Colonic mucosa (tissue), 4 donors: ENCODE measurements around the gene CDC27. TPM values are rescaled to one million over a fixed set of nuclear protein-coding genes. Genes with fewer than 3 reads are reported as not detected.
"Not testable (repeated sequence)": the region's sequence is repeated elsewhere in the genome, so short reads cannot be mapped to it uniquely, and the experiment has no call there.

ENCODE experiments used
- DNase-seq: peaks from one replicate; pipeline ENCODE4 v3.0.0-alpha.2; 2020
- H3K27ac ChIP-seq: fragments of 200-600 bp; one replicate; pipeline ENCODE4 v1.8.0; 2021
- H3K27me3 ChIP-seq: fragments of 200-600 bp; one replicate; pipeline ENCODE4 v1.8.0; 2021
- H3K36me3 ChIP-seq: fragments of 200-600 bp; one replicate; pipeline ENCODE4 v1.8.0; 2021
- H3K4me1 ChIP-seq: fragments of 200-600 bp; one replicate; pipeline ENCODE4 v1.8.0; 2021; ENCODE audit warnings: mild to moderate bottlenecking
- H3K4me3 ChIP-seq: fragments of 200-600 bp; one replicate; pipeline ENCODE4 v1.8.0; 2021
- H3K9ac ChIP-seq, 2 donors: one replicate each; pipeline ENCODE4 v1.7.0; 2013; ENCODE audit warnings: control low read depth in 2 of 2, low read depth in 2 of 2, low read length in 2 of 2
- H3K9me3 ChIP-seq: fragments of 200-600 bp; one replicate; pipeline ENCODE4 v1.8.0; 2021
- intact Hi-C: fragments of 100-400 bp; cut with DNase I; formaldehyde crosslinking; loops from one replicate; pipeline ENCODE4 v1.14.1; 2022
- total RNA-seq, 2 donors: library from RNA; stranded (reverse); fragmentation: NEBNext Ultra II Directional in 1 of 2; extraction: Animal tissue kit (Norgen Biotek cat#: 25700) in 1 of 2; gene quantifications; one replicate each; pipeline ENCODE4 v1.2.1, GENCODE V29; 2021
- TF ChIP-seq, protein P1 (sequence below): fragments of 200-600 bp; IDR thresholded peaks from one replicate; pipeline ENCODE4 v1.8.0; 2022; ENCODE audit warnings: antibody characterized with exemption, mild to moderate bottlenecking
- donor health status: healthy.
- donor health status: DM: no; HTN: no; CAD: no.
- donor health status: DM: no; HTN: no; CAD: no.

Gene CDC27
- total RNA-seq, 2 donors from 2014 or later: 60.4 to 65.5 TPM

- H3K4me1 ChIP-seq: no peaks in the 10 kb centered on the region
- no peak overlapping the region for H3K9ac ChIP-seq
- H3K27me3 ChIP-seq: no peaks in the 10 kb centered on the region
- intact Hi-C loops: no loop called here
- no peaks in the 10 kb centered on the region for H3K9me3 ChIP-seq
- H3K36me3 ChIP-seq: no peaks in the 10 kb centered on the region
- no peak for DNase-seq
- TF ChIP-seq, protein P1, sequence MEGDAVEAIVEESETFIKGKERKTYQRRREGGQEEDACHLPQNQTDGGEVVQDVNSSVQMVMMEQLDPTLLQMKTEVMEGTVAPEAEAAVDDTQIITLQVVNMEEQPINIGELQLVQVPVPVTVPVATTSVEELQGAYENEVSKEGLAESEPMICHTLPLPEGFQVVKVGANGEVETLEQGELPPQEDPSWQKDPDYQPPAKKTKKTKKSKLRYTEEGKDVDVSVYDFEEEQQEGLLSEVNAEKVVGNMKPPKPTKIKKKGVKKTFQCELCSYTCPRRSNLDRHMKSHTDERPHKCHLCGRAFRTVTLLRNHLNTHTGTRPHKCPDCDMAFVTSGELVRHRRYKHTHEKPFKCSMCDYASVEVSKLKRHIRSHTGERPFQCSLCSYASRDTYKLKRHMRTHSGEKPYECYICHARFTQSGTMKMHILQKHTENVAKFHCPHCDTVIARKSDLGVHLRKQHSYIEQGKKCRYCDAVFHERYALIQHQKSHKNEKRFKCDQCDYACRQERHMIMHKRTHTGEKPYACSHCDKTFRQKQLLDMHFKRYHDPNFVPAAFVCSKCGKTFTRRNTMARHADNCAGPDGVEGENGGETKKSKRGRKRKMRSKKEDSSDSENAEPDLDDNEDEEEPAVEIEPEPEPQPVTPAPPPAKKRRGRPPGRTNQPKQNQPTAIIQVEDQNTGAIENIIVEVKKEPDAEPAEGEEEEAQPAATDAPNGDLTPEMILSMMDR: no peak
- no peak overlapping the region for H3K27ac ChIP-seq
- H3K4me3 ChIP-seq: no peak overlapping the region
These were observed 11.8 kb downstream of the CDC27 start for GRCh38 chr17:47177261-47177660.

DNA sequence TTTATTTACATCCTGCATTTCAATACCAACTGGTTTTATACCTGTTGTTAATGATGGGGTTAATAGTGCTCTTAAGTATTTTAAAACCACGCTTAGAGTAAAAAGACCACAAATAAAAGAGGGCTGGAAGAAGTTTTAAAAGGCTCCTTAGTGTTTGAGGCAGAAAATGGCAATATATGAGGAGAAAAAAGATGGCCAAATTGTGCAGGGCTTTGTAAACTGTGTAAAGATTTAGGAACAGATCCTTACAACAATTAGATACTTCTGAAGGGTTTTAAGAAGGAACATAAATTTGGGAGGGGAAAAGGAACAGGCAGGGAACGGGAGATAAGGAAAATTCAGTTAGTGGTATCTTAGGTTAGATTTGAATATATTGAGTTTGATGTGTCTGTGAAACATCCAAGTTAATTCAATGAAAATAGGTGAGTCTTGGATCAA is 12.7 kb downstream of the CDC27 start:
- Histone ChIP-seq H3K9me3 (no peaks in the 10 kb centered on the region), H3K27ac (no peak overlapping the region), H3K4me1 (no peaks in the 10 kb centered on the region), H3K36me3 (no peaks in the 10 kb centered on the region), H3K4me3 (no peak overlapping the region), H3K9ac (no peak overlapping the region), H3K27me3 (no peaks in the 10 kb centered on the region)
- intact Hi-C loops: no loop called here
- no peak for DNase-seq
- TF ChIP-seq, protein P1: no peak

GRCh38 chr17:47174823-47175222 is 14.3 kb downstream of the CDC27 start:
- intact Hi-C loops, H3K36me3 ChIP-seq, DNase-seq, H3K9me3 ChIP-seq, H3K27ac ChIP-seq, H3K9ac ChIP-seq, H3K4me1 ChIP-seq, H3K4me3 ChIP-seq, H3K27me3 ChIP-seq: not testable (repeated sequence)

- H3K9ac ChIP-seq: no peak overlapping the region
- no peaks in the 10 kb centered on the region for H3K27me3 ChIP-seq
- H3K9me3 ChIP-seq: no peaks in the 10 kb centered on the region
- no peak overlapping the region for H3K27ac ChIP-seq
- H3K4me1 ChIP-seq: no peaks in the 10 kb centered on the region
- TF ChIP-seq, protein P1: no peak
- H3K4me3 ChIP-seq: no peak overlapping the region
- intact Hi-C loops: no loop called here
- peaks cover 5% of the 10 kb centered on the region for H3K36me3 ChIP-seq
- no peak for DNase-seq
These were observed 16.2 kb downstream of the CDC27 start for GRCh38 chr17:47172696-47173565.

- Histone ChIP-seq H3K9ac (no peak overlapping the region), H3K4me3 (no peak overlapping the region), H3K27ac (no peak overlapping the region), H3K27me3 (no peaks in the 10 kb centered on the region), H3K36me3 (peaks cover 7% of the 10 kb centered on the region), H3K9me3 (no peaks in the 10 kb centered on the region), H3K4me1 (no peaks in the 10 kb centered on the region)
- no peak for DNase-seq
- intact Hi-C loops: no loop called here
- TF ChIP-seq, protein P1: no peak
These were observed 18.4 kb downstream of the CDC27 start for GRCh38 chr17:47170710-47171109.

GRCh38 chr17:47168896-47169295 is 20.2 kb downstream of the CDC27 start:
- DNase-seq, H3K9me3 ChIP-seq, H3K27me3 ChIP-seq, H3K27ac ChIP-seq, H3K4me3 ChIP-seq, H3K36me3 ChIP-seq, intact Hi-C loops, H3K9ac ChIP-seq, H3K4me1 ChIP-seq: not testable (repeated sequence)

- intact Hi-C loops, H3K36me3 ChIP-seq, DNase-seq, H3K9me3 ChIP-seq, H3K27me3 ChIP-seq, H3K4me3 ChIP-seq, H3K4me1 ChIP-seq, H3K27ac ChIP-seq, H3K9ac ChIP-seq: not testable (repeated sequence)
These were observed 22.2 kb downstream of the CDC27 start for GRCh38 chr17:47166854-47167253.
